Stimulated activated naive CD4-positive, alpha-beta T cell treated with Interleukin-2 at 50 U/mL for 16 hours (primary cell): ENCODE measurements around the gene TBPL2.
"Not testable (repeated sequence)": the region's sequence is repeated elsewhere in the genome, so short reads cannot be mapped to it uniquely, and the experiment has no call there.

Experiments
- DNase-seq: peaks from one replicate; lab custom pipeline; 2025; lab: John Stamatoyannopoulos, UW

The TBPL2 gene

GRCh38 chr14:55438066-55438683 is 2.2 kb downstream of the TBPL2 start:
- no peak for DNase-seq

- no peak for DNase-seq
Measured at GRCh38 chr14:55436931-55437330, 3.5 kb downstream of the TBPL2 start.

DNA sequence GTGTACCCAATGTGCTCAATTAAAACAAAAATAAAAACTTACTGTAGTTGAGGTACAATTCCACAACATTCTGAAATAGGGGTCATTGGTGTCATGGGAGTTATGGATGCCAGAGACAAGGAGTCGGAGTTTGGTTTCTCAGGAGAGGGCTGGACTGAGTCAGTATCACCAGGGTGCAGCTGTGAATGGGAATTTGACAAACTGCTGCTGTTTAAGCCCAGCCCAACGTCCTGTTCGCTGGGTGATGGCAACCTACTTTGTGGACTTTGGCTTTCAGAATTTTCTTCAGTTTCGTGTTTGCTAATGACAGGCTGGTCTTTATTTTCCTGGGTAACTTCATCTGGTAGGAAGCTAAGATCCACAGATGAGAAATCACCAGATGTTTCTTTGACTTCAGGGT is 3.9 kb downstream of the TBPL2 start:
- no peak for DNase-seq

DNA sequence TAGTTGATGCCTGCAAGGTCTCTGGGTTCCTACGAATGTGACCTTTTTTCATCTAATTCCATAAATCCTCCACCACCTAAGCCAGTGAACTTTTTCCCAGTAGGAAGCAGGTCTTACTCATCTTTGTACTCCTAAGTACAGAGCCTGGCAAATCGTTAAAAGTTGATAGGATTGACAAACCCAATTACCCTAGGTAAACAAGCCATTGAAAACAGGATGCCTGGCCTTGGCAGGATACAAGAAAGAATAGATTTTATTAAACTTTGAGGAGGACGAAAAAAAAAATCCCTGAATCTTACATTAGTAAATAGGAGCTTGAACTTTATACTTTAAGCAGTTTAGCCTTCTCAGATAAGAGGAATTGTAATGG is 5.6 kb downstream of the TBPL2 start:
- DNase-seq, result no peak

GRCh38 chr14:55433880-55434804 is 6.3 kb downstream of the TBPL2 start:
- DNase-seq, result no peak

DNA sequence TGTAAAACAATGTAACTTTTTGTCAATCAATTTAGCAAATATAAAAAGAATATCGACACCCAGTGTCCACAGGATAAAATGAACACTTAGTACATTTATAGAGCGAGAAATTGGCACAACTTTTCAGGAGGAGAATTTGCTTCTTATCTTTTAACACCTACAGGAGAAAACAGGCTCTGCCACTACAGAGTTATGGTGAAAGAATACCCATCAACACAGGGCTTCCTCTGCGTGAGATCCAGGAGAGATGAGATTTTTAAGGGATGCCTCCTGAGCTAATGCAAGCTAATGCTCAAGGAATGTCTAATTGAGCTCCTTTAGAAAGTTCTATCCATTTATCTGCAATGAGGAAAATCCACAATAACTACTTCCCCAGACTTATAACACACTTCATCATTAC is 7.8 kb downstream of the TBPL2 start:
- DNase-seq, result no peak

GRCh38 chr14:55430024-55430690 is 10.3 kb downstream of the TBPL2 start:
- no peak for DNase-seq

- DNase-seq, result no peak
Measured at GRCh38 chr14:55427439-55427838, 13.0 kb downstream of the TBPL2 start.

GRCh38 chr14:55426891-55427290 is 13.5 kb downstream of the TBPL2 start:
- no peak for DNase-seq

- no peak for DNase-seq
Measured at GRCh38 chr14:55425091-55425490, 15.3 kb downstream of the TBPL2 start.

GRCh38 chr14:55423969-55424368 is 16.4 kb downstream of the TBPL2 start:
- DNase-seq, result no peak

GRCh38 chr14:55422338-55422737 is 18.1 kb downstream of the TBPL2 start:
- not testable (repeated sequence) for DNase-seq

DNA sequence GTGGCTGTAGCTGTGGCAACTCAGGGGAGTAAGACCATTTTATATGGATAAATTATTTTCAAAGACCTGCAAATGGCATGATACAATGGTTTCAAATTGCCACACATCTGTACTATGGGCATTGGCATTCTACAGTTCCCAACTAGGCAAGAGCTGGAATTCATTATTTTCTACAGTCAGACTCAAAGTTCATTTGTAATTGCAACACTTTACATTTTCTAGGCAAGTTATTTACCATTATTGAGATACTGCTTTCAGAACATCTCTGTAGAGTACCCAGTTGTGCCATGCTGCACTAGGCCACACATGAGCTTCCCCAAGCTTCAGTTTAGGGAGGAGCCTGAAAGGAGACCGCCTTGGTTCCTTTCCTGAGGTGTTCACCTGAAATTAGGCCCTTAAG is 20.8 kb downstream of the TBPL2 start:
- DNase-seq, result no peak

DNA sequence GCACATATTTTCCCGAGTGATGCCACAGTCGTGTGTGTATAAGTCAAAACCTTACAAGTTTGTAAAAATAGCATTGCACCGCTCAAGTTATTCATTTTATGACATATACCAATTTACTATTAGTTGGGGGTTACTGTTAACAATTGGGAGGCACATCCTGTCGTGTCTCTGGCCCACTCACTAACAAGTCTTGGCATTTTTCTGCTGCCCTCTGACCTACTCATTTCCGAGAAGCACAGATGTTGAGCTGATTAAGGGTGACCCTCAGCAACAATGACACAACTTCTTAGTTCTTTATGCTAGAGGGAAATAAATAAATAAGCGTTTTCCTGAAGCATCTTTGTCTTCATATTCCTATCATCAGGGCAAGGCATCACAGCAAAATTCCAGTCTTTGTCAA is 22.0 kb downstream of the TBPL2 start:
- no peak for DNase-seq

- no peak for DNase-seq
Measured at GRCh38 chr14:55417955-55418354, 22.5 kb downstream of the TBPL2 start.

GRCh38 chr14:55416866-55417265 is 23.6 kb downstream of the TBPL2 start:
- no peak for DNase-seq

DNA sequence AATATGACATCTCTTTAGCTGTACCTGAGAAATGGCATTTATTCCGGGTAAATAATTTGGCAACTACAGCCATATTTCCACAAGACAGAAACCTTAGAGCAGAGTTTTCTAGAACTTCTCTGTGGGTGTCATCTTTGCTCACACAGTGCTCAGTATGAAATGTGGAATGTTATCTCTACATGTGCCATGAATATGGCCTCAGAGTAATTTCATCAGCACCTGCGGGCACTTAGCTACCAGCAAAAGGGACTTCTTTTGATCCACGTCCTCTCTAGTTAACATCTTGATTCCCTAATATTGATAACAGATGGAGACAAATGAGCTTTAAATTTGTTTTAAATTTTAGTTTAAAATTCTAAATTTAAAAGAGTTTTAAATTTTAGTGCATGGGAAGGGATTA is 25.9 kb downstream of the TBPL2 start:
- DNase-seq, result no peak

GRCh38 chr14:55412676-55413075 is 27.7 kb downstream of the TBPL2 start:
- no peak for DNase-seq

DNA sequence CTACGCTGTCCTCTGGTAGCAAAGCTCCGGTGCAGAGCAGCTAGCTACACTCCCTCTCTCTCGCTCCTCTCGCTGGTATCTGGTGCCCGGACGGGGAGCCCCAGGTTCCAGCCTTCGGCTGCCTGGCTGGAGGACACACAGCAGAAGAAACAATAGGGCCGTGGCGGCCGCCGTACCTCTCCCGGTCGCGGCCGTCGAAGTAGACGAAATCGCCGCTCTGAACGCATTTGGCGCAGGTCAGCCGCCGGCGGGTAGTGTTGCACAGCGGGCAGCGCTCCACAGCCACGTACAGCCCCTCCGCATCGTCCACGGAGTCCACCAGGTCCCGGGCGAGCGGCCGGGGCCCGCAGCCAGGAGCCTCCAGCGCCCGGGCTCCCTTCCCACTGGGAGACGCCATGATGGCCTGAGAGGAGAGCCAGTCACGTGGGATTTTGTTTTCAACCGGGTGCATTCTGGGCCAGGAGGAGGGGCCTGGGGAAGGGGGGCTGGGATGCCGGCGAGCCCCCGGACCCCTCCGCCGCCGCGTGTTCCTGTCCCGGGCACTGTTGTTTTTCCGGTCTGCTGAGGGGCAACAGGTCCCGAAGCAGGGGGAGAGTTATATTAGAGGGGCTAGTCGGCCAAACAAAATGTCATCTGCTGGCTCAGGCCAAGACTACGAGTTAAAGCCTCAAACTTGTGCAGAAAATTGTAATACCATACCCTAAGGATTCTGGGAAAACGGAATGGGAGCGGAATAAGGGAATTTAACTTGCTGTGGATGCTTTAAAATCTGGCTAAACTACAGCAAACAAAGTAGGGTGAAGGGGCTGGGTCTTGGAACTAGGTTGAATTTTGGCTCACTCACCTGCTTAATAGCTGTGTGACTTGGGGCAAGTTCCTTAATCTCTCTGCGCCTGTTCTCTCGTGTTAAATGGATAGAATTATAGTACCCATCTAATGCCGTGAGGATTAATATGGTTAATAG is 28.7 kb downstream of the TBPL2 start, which contains the start of gene ATG14:
ATG14 (minus strand) TSS at position 405 of the 964 bp plus-strand sequence; CDS start at position 397, 8 bp downstream.
- DNase-seq, result peak; percentile 74

- no peak for DNase-seq
Measured at GRCh38 chr14:55410876-55411275, 29.5 kb downstream of the TBPL2 start.

GRCh38 chr14:55404173-55404854 is 36.1 kb downstream of the TBPL2 start:
- DNase-seq, result no peak
